Measurements from ENCODE around the gene ZGRF1.
"Not testable (repeated sequence)": the region's sequence is repeated elsewhere in the genome, so short reads cannot be mapped to it uniquely, and the experiment has no call there.

GRCh38 chr4:112656115-112656514, 19.4 kb upstream of the ZGRF1 start:
- TF ChIP-seq, protein P1, sequence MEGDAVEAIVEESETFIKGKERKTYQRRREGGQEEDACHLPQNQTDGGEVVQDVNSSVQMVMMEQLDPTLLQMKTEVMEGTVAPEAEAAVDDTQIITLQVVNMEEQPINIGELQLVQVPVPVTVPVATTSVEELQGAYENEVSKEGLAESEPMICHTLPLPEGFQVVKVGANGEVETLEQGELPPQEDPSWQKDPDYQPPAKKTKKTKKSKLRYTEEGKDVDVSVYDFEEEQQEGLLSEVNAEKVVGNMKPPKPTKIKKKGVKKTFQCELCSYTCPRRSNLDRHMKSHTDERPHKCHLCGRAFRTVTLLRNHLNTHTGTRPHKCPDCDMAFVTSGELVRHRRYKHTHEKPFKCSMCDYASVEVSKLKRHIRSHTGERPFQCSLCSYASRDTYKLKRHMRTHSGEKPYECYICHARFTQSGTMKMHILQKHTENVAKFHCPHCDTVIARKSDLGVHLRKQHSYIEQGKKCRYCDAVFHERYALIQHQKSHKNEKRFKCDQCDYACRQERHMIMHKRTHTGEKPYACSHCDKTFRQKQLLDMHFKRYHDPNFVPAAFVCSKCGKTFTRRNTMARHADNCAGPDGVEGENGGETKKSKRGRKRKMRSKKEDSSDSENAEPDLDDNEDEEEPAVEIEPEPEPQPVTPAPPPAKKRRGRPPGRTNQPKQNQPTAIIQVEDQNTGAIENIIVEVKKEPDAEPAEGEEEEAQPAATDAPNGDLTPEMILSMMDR (conservative IDR thresholded peaks at IDR 0.05 in 1 of 2, IDR thresholded peaks at IDR 0.05 in 1 of 2; ENCODE audit: extremely low read depth in 1 of 2, insufficient read depth in 1 of 2, low read depth in 1 of 2, low read length in 2 of 2) = not testable (repeated sequence)
- TF ChIP-seq EZH2 (IDR thresholded peaks at IDR 0.05; ENCODE audit: borderline replicate concordance, low read length) = not testable (repeated sequence)

All from mammary epithelial cell (primary cell).